HG03103 (cell line): ENCODE measurements around the gene CEP290.

Experiments used
- ATAC-seq: cut with Tn5 transposase; IDR thresholded peaks from one replicate; pipeline ENCODE4 v1.9.1; 2021; ENCODE audit warnings: low read depth; ENCODE audit not compliant: unreplicated experiment

Gene CEP290

GRCh38 chr12:88141774-88142609 lies at the start of gene CEP290, which contains the start of gene TMTC3:
CEP290 (minus strand) TSS chr12:88142088; CDS start chr12:88141307, 781 bp downstream.
TMTC3 (plus strand) TSS chr12:88142307; CDS start chr12:88148316, 6,009 bp downstream.
- peak; percentile 94 for ATAC-seq

GRCh38 chr12:88188180-88188579 lies 46.3 kb upstream of the CEP290 start:
- ATAC-seq, result no peak

GRCh38 chr12:88187571-88187970 lies 45.7 kb upstream of the CEP290 start:
- no peak for ATAC-seq

GRCh38 chr12:88185988-88186387 lies 44.1 kb upstream of the CEP290 start:
- no peak for ATAC-seq

GRCh38 chr12:88185279-88185678 lies 43.4 kb upstream of the CEP290 start:
- no peak for ATAC-seq

GRCh38 chr12:88184196-88184595 lies 42.3 kb upstream of the CEP290 start:
- ATAC-seq, result no peak

- ATAC-seq, result no peak
Observed at GRCh38 chr12:88182416-88182815, 40.5 kb upstream of the CEP290 start.

GRCh38 chr12:88181881-88182280 lies 40.0 kb upstream of the CEP290 start:
- ATAC-seq, result no peak

- ATAC-seq, result no peak
Observed at GRCh38 chr12:88179436-88180014, 37.6 kb upstream of the CEP290 start.

GRCh38 chr12:88175544-88175943 lies 33.7 kb upstream of the CEP290 start:
- ATAC-seq, result no peak

- no peak for ATAC-seq
Observed at GRCh38 chr12:88172844-88173407, 31.0 kb upstream of the CEP290 start.

- ATAC-seq, result no peak
Observed at GRCh38 chr12:88167384-88167783, 25.5 kb upstream of the CEP290 start.

GRCh38 chr12:88166179-88166578 lies 24.3 kb upstream of the CEP290 start:
- no peak for ATAC-seq

GRCh38 chr12:88163371-88163770 lies 21.5 kb upstream of the CEP290 start:
- no peak for ATAC-seq

- no peak for ATAC-seq
Observed at GRCh38 chr12:88156075-88156654, 14.3 kb upstream of the CEP290 start.

GRCh38 chr12:88153959-88154358 lies 12.1 kb upstream of the CEP290 start:
- no peak for ATAC-seq

- ATAC-seq, result no peak
Observed at GRCh38 chr12:88150063-88150462, 8.2 kb upstream of the CEP290 start.

GRCh38 chr12:88145567-88146505 lies 3.9 kb upstream of the CEP290 start:
- ATAC-seq, result no peak

GRCh38 chr12:88144546-88145468 lies 2.9 kb upstream of the CEP290 start:
- no peak for ATAC-seq
